ENCODE results near the gene DDX43.

The DDX43 gene

GRCh38 chr6:73409395-73409794 lies 14.8 kb downstream of the DDX43 start:
- ATAC-seq = no peak
- no peak for TF ChIP-seq GLIS3 (CRISPR knock-in tag; IDR thresholded peaks at IDR 0.05)
- no peak for TF ChIP-seq ZFP30 (CRISPR knock-in tag; IDR thresholded peaks at IDR 0.05)
- no peak for TF ChIP-seq ZC3H10 (CRISPR knock-in tag; IDR thresholded peaks at IDR 0.05)
- TF ChIP-seq ARNTL (CRISPR knock-in tag; IDR thresholded peaks at IDR 0.05; ENCODE audit: borderline replicate concordance, low read depth) = no peak
- TF ChIP-seq TCF4 (CRISPR knock-in tag; IDR thresholded peaks at IDR 0.05; ENCODE audit: borderline replicate concordance) = no peak
- TF ChIP-seq ZFP3 (CRISPR knock-in tag; IDR thresholded peaks at IDR 0.05) = no peak
- no peak for TF ChIP-seq CREB5 (CRISPR knock-in tag; IDR thresholded peaks at IDR 0.05; ENCODE audit: low read depth)
- TF ChIP-seq ISL1 (CRISPR knock-in tag; IDR thresholded peaks at IDR 0.05) = no peak
- no peak for TF ChIP-seq PATZ1 (CRISPR knock-in tag; IDR thresholded peaks at IDR 0.05; ENCODE audit: borderline replicate concordance)
- no peak for TF ChIP-seq RARB (CRISPR knock-in tag; IDR thresholded peaks at IDR 0.05)
- no peak for TF ChIP-seq ZNF8 (CRISPR knock-in tag; IDR thresholded peaks at IDR 0.05)
- no peak for TF ChIP-seq POU6F1 (CRISPR knock-in tag; IDR thresholded peaks at IDR 0.05; ENCODE audit: borderline replicate concordance, low read depth)
- no peak for TF ChIP-seq SNAI2 (CRISPR knock-in tag; IDR thresholded peaks at IDR 0.05)
- TF ChIP-seq ZNF70 (CRISPR knock-in tag; IDR thresholded peaks at IDR 0.05) = no peak
- TF ChIP-seq PPARA (CRISPR knock-in tag; IDR thresholded peaks at IDR 0.05; ENCODE audit: borderline replicate concordance) = no peak
- TF ChIP-seq BACH2 (CRISPR knock-in tag; IDR thresholded peaks at IDR 0.05; ENCODE audit: borderline replicate concordance) = no peak
- TF ChIP-seq ESRRG (CRISPR knock-in tag; IDR thresholded peaks at IDR 0.05) = no peak
- no peak for TF ChIP-seq CSRNP3 (CRISPR knock-in tag; IDR thresholded peaks at IDR 0.05)
- TF ChIP-seq TOX (CRISPR knock-in tag; IDR thresholded peaks at IDR 0.05; ENCODE audit: borderline replicate concordance) = no peak

- ATAC-seq = no peak
- TF ChIP-seq ZNF70 (CRISPR knock-in tag; IDR thresholded peaks at IDR 0.05) (no peak), GLIS3 (CRISPR knock-in tag; IDR thresholded peaks at IDR 0.05) (no peak)
Measured at GRCh38 chr6:73413102-73413501, 18.5 kb downstream of the DDX43 start.

GRCh38 chr6:73418081-73418741 lies 23.6 kb downstream of the DDX43 start:
- ATAC-seq = no peak
- TF ChIP-seq ISL1 (CRISPR knock-in tag; IDR thresholded peaks at IDR 0.05) = no peak
- TF ChIP-seq ARNTL (CRISPR knock-in tag; IDR thresholded peaks at IDR 0.05; ENCODE audit: borderline replicate concordance, low read depth) = no peak
- no peak for TF ChIP-seq RARB (CRISPR knock-in tag; IDR thresholded peaks at IDR 0.05)
- TF ChIP-seq TSHZ2 (CRISPR knock-in tag; IDR thresholded peaks at IDR 0.05) = no peak
- TF ChIP-seq GLIS3 (CRISPR knock-in tag; IDR thresholded peaks at IDR 0.05) = no peak
- no peak for TF ChIP-seq PATZ1 (CRISPR knock-in tag; IDR thresholded peaks at IDR 0.05; ENCODE audit: borderline replicate concordance)
- no peak for TF ChIP-seq TOX (CRISPR knock-in tag; IDR thresholded peaks at IDR 0.05; ENCODE audit: borderline replicate concordance)
- TF ChIP-seq CSRNP3 (CRISPR knock-in tag; IDR thresholded peaks at IDR 0.05) = no peak
- TF ChIP-seq ZFP3 (CRISPR knock-in tag; IDR thresholded peaks at IDR 0.05) = no peak
- no peak for TF ChIP-seq SNAI2 (CRISPR knock-in tag; IDR thresholded peaks at IDR 0.05)
